A549 treated with CpdA at 1 μM for 4 hours (cell line): ENCODE results near the gene PEAK3. TPM values are rescaled to one million over a fixed set of nuclear protein-coding genes. Genes with fewer than 3 reads are reported as not detected.

Source experiments
- total RNA-seq: library from RNA; stranded (reverse); fragments of 200-300 nt; extraction: Qiagen RNA extraction; gene quantifications from 5 replicates; pipeline ENCODE4 v1.2.3, GENCODE V29; 2022; ENCODE audit warnings: low read depth

The PEAK3 gene, protein sequence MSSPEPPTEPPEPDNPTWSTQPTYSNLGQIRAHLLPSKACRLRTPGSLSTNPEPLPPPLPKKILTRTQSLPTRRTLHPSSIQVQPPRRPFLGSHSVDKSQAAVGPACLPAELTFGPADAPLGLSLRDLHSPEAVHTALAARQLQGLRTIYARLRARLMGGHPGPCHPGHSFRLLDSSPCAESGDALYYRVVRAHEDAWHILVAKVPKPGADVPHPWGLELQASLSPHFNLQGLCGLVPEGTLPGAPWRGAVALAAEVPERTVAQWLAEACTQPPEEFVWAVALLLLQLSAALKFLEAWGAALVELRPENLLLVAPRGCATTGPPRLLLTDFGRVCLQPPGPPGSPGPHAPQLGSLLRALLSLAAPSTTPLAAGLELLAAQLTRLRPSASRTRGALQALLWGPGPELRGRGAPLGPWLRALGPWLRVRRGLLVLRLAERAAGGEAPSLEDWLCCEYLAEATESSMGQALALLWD
- total RNA-seq = not detected in 5 replicates

DNA sequence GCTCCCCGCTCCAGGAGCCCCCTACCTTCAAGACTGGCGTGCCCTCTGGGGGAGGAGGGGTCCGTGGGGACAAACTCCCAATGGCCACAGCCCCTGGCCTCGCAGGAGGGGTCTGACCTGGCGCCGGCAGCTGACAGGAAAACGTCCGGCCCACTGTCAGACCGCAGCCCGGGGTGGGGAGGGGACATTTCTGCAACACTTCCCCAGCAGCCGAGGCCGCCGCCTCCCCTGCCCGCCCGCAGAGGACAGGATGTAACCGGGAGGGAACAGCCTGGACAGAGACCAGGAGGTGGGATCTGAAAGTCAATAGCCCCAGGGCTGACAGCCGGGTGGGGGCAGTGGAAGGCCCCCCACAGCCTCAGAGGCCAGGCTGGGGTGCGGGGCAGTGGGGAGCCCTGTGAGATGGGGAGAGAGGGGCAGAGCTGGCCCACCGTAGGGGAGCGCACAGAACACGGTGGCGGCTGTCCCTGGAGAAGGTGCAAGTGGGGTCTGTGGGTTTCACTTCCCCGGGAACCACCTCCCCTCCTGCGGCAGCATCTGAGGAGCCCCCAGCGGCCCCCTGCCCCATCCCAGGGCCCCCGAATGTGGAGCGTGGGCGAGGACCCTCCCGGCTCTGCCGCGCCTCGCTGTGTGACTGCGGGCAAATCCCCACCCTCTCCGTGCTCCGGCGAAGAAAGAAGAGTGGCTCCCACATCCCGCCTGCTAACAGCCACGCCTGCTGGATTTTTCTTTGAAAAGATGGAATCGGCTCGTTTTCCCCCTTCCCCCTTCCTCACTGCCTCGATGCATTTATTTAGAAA lies at the start of gene PEAK3:
PEAK3 (minus strand) TSS at position 114 of the 800 bp plus-strand sequence. CDS start 1,244 bp downstream, outside the sequence.

DNA sequence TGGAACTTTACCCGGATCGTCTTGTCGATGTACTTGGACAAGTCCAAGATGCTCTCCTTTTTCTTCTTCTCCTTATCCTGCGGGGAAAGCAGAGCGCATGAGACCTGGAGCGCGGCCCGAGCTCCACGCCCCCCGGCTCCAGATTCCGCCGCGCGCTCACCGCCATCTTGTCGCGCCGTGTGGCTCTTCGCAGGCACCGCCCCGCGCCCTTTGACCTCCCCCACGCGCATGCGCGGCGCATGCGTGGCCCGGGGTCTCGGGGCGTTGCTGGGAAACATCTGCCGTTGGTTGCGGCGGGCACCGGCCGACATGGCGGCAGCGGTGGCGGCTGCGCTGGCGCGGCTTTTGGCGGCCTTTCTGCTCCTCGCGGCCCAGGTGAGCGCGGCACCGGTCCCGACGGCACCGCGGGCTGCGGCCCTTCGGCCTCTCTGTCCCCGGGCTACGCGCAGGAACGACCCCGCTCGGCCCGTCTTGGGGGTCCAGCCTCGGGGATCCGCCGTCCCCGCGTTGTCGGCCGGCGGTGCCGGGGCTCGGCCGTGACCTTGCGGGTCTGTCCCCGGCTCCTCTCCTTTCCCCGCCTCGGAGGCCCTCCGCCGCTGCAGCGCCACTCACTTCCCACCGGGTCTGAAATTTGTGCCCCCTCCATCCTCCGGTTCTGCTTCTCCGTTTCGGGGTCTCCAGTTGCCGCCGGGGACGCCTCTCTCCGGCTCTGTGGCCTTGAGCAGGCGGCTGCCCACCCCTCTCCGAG lies 46.6 kb upstream of the PEAK3 start, which contains the start of the genes LSM7 and SPPL2B:
LSM7 (minus strand) TSS at position 186 of the 748 bp plus-strand sequence; CDS start at position 166, 20 bp downstream.
SPPL2B (plus strand) TSS at position 284 of the 748 bp plus-strand sequence; CDS start at position 310, 26 bp downstream.

DNA sequence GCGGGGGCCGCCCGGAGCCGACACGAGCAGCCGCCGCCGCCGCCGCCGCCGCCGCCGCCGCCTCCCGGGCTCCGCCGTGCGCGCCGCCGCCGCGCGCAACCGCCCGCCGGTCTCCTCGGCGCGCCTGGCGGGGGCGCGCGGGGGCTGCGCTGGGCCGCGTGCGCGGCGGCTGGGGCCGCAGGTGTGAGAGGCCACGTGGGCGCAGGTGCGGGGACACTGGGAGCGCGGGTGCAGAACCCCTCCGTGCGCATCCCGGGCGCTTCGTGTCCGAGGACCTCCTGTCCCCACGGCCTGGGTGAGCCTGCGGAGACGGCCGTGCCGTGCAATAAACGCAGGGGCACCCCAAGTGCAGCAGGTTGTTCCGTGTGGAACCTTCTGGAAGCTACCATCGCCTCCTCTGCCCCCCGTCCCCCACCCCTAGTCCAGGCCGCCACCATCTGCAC lies 26.2 kb upstream of the PEAK3 start, which contains the start of gene LINGO3:
LINGO3 (minus strand) TSS at position 41 of the 443 bp plus-strand sequence. CDS start 16,378 bp downstream, outside the sequence.

DNA sequence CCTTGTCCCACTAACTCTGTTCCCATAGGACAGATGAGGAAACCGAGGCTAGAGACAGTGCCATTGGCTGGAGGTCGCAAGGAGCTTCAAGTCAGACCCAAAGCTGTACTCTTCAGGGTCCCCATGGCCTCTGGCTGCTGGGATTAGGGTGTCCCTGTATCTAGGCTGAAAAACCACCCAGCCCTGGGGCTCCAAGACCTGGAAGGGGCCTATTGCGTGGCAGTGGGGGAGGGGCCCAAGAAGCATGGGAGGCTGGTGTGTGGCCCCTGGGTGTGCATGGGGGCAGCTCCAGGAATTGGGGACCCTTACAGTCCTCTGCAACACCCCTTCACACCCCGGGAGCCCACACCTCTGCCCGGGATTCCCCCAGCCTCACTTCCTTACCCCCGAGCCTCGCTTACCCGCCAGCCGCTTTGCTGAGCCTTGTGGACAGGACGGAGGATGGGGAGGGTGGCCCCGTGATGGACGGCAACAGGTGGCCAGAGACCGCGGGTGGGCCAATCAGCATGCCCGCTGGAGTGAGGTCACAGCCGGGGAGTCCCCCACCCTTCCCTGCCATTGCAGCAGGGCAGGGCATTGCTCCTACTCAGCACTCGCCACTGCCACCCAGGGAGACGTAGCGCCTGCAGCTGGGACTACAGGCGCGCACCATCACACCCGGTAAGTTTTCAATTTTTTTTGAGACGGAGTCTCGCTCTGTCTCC lies 25.8 kb downstream of the PEAK3 start, which contains the start of gene JSRP1:
JSRP1 (minus strand) TSS at position 436 of the 704 bp plus-strand sequence. CDS start 1,103 bp downstream, outside the sequence.

DNA sequence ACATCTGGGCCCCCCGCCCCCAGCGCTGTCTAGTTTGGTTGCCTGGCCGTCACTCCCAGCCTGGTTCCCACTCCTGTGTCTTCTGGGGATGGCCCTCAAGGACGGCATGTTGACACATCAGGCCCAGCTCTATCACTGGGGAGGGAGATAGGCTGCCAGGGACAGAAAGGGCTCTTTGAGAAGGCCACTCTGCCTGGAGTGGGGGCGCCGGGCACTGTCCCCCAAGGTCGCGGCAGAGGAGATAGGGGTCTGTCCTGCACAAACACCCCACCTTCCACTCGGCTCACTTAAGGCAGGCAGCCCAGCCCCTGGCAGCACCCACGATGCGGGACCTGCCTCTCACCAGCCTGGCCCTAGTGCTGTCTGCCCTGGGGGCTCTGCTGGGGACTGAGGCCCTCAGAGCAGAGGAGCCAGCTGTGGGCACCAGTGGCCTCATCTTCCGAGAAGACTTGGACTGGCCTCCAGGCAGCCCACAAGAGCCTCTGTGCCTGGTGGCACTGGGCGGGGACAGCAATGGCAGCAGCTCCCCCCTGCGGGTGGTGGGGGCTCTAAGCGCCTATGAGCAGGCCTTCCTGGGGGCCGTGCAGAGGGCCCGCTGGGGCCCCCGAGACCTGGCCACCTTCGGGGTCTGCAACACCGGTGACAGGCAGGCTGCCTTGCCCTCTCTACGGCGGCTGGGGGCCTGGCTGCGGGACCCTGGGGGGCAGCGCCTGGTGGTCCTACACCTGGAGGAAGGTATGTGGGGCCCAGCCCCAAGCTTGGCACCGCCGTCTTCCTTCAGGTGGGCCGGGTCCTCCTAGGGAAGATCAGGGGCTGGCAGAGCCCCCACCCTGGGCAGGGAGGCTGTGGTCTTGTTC lies 32.7 kb downstream of the PEAK3 start, which contains the start of gene AMH:
AMH (plus strand) TSS at position 314 of the 857 bp plus-strand sequence; CDS start at position 324, 10 bp downstream.

DNA sequence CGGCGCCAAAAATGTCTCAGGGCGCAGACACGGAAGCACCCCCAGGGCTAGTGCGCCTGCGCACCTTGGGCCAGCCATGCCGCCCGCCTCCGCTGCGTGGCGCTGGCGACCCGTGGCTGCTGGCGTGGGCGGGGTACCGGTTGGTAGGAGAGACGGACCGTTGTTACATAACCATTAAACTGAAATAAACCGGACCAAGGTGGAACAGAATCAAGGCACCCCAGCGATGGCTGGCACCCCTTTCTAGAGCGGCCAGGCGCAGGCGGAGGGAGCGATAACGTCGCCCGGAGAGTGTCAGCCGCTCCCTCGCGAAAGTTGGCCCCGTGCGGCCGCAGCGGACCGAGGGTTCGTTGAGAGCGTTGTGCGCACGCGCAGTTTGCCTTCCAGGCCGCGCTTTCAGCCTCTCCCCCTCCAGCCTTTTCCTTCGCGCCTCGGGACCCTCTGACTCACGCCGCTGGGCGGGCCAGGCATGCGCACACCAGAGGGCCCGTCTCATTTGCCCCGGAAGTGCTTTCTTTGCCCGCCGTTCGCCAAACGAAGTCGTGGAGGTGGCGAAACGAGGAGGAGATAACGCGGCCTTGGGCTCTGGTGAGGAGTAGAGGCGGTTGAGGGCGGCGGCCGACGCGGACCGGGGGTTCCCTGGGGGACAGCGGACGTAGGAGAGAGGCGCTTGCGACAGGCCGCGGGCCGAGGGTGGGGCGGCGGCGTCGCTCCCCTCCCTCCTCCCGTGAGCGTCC lies 45.5 kb downstream of the PEAK3 start, which contains the start of the genes PLEKHJ1 and SF3A2:
PLEKHJ1 (minus strand) TSS at position 16 of the 737 bp plus-strand sequence. CDS start 81 bp downstream, outside the sequence.
SF3A2 (plus strand) TSS at position 511 of the 737 bp plus-strand sequence. CDS start 6,595 bp downstream, outside the sequence.

Other genes with a start within 250 kb of the PEAK3 start
- 27.2 to 56.0 TPM (median 48.2 TPM) in 5 replicates for gene MKNK2, start 230.9 kb downstream of the PEAK3 start, total RNA-seq
- gene MOB3A, start 185.8 kb downstream of the PEAK3 start, total RNA-seq = 10.5 to 11.7 TPM (median 10.7 TPM) in 5 replicates
- 0.46 to 0.97 TPM (median 0.55 TPM) in 5 replicates for gene IZUMO4, start 185.3 kb downstream of the PEAK3 start, total RNA-seq
- gene AP3D1, start 130.6 kb downstream of the PEAK3 start, total RNA-seq = 65.1 to 87.0 TPM (median 85.0 TPM) in 5 replicates
- gene DOT1L, start 118.2 kb downstream of the PEAK3 start, total RNA-seq = 11.9 to 18.4 TPM (median 16.2 TPM) in 5 replicates
- 36.6 to 53.7 TPM (median 50.9 TPM) in 5 replicates for gene PLEKHJ1, start 45.8 kb downstream of the PEAK3 start, total RNA-seq
- gene SF3A2, start 45.4 kb downstream of the PEAK3 start, total RNA-seq = 64.6 to 77.1 TPM (median 71.0 TPM) in 5 replicates
- 10.6 to 22.6 TPM (median 18.9 TPM) in 5 replicates for gene AMH, start 32.9 kb downstream of the PEAK3 start, total RNA-seq
- 0.79 to 1.2 TPM (median 0.89 TPM) in 5 replicates for gene JSRP1, start 25.8 kb downstream of the PEAK3 start, total RNA-seq
- 0.03 TPM in 1 of 5 replicates, not detected in the others for gene LINGO3, start 26.0 kb upstream of the PEAK3 start, total RNA-seq
- 138 to 162 TPM (median 144 TPM) in 5 replicates for gene LSM7, start 46.4 kb upstream of the PEAK3 start, total RNA-seq
- gene SPPL2B, start 46.5 kb upstream of the PEAK3 start, total RNA-seq = 16.3 to 26.0 TPM (median 17.3 TPM) in 5 replicates
- 0.03 TPM in 1 of 5 replicates, not detected in the others for gene TMPRSS9, start 78.1 kb upstream of the PEAK3 start, total RNA-seq
- 57.0 to 133 TPM (median 115 TPM) in 5 replicates for gene TIMM13, start 145.4 kb upstream of the PEAK3 start, total RNA-seq
- 62.1 to 87.2 TPM (median 79.9 TPM) in 5 replicates for gene LMNB2, start 174.8 kb upstream of the PEAK3 start, total RNA-seq
- 31.1 to 38.6 TPM (median 37.1 TPM) in 5 replicates for gene GADD45B, start 194.0 kb upstream of the PEAK3 start, total RNA-seq